GM19395 (cell line): Measurements from ENCODE around the gene ACSS1.

Experiments
- ATAC-seq: cut with Tn5 transposase; IDR thresholded peaks from one replicate; pipeline ENCODE4 v1.9.1; 2021; ENCODE audit warnings: mild to moderate bottlenecking, moderate library complexity; ENCODE audit not compliant: unreplicated experiment

The ACSS1 gene

DNA sequence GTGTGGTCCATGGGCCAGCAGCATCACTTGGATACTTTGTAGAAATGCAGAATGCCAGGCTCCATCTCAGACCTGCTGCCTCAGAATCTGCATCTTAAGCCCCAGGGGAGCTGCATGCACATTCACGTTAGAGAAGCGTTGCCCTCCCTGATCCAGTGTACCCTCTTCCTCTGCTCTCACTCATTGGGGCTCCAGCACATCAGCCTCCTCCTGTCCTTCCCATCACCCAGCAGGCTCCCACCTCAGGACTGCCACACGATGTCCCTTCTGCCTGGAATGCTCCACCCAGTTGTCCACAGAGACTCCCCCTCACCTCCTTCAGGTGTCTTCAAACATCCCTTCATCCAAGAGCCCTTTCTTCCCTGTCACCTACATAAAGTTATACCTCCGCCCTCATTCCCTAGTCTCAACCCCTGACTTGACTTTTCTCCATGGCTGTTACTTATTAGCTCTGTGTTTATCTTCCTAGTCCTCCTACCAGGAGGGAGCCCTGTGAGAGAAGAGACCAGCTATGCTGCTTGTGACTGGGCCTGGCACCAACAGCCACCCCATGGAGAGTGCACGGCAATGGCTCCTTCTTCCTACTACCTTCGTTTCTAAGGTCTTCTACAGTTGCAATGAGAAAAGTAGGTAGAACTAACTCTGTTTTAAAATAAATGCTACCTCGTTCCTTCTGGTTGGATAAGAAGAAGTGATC, 3.3 kb upstream of the ACSS1 start:
- ATAC-seq, result no peak

DNA sequence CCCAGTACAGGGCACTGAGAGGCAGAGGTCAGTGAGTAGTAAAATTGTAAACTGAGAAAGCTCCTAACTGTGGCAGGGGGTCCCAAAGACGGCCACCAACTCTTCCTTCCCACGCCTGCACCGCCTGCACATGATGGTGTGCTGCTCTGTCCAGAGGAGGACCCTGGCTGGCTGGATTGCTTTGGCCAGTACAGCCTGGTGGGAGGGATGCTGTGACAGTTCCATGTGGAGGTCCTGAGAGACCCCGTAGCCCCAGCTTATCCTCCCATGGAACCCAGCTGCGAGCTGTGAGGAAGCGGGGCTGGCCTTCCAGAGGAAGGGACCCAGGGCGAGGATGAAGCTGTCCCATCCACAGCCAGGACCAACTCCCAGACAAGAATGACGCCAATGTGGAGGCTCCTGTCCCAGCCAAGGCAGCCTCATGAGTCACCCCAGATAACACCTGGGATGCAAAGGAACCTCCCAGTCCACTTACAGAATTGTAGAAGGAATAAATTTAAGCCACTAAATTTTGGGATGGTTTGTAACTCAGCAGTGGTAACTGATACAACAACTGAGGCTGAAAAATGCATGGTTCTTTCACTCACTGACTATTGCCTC, 2.0 kb upstream of the ACSS1 start:
- ATAC-seq, result no peak

DNA sequence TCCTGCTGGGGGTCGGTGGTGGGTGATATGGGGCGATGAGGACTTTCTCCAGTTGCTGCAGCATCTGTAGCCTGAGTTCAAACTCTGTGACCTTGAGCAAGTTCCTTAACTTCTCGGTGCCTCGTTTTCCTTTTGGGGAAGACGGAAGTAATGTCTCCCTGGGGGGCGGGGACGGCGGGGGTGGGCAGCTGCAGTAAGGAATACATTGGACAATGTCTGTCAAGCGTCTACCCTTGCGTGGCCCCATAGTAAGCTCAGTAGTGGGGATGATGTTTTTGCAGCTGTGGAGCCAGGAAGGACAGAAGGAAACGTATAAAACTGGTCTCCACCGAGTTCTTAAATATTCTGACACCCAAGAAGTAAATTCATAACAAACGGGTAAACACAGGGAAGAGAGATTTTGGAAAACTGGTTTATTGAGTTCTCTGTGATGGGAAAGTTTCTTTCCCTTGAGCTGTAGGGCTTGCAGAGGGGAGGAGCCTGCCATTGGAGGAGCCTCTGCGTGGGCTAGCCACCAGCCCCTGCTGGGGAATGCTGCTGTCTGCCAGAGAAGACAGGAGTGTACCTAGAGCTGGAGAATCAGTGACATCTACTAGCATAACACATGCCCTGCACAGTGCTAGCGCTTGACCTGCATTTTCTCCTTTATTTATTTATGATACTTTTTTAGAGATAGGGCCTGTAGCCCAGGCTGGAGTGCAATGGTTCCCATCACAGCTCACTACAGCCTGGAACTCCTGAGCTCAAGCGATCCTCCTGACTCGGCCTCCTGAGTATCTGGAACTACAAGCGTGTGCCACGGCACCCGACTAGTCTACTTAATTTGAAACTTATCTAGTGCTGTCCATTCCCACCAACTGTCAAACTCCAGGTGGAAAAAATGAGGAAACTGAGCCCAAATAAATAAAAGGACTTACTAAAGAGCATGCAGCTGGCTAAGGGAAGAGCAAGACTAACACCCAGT, 1.2 kb upstream of the ACSS1 start:
- ATAC-seq, result no peak

DNA sequence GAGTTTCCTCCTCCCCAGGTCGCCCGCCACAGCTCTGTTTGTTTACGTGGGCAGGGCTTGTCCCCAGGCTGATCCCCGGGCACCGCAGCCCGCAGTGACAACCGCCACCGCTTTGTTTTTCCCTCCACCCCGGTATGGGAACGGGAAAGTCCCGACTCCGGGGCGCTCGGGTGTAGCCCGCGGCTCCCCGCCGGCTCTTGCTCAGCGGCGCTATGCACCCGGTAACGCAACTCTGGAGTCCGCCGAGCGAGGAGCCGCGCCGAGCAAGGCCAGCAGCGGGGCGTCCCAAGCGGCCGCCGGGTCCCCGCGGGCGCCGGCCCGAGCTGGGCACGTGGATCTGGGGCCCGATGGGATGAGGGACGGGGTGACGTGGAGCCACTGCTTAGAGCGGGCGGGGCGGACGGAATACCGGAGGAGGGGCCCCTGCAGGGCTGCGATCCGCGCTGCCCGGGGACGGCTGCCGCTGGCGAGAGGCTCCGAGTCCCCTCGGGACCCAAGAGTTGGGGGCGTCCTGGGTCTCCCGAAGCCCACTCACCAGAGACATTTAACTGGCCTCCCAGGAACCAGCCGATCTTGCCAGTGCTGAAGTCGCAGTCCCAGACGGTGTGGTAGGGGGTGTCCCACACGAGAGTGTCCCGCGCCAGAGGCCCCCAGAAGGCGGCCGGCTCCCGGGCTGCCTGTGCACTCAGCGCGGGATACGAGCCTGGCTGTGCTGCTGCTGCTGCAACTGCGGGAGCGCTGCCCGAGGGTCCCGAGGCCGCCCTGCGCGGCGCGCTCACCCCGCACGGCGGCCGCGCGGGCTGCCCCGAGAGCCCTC, 497 bp downstream of the ACSS1 start:
- ATAC-seq, result peak; percentile 36

DNA sequence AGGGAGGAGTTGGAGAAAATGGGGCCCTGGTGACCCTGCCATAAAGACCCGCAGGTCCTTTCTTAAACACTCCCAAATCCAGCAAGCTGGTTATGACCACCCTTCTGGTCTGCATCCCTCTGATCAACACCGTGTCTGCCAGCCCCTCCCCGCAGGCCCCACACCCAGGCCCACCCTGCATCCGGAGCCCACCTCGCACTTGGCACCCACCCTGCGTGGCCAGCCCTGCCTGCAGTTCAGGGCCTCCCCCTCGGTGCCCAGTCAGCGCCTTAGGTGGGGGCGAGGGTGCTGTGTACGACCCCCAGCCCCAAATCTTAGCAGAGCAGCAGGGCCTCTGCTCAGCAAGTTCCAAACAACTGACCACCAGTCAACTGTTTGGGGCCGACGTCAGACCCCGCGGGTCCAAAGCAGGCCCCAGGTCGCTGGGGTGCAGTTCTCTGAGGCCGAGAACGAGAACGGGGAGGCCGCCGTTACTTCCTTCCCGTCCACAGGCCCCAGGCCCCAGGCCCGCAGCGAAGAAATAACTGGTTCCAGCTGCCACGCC, 1.2 kb downstream of the ACSS1 start:
- ATAC-seq, result peak; percentile 32

DNA sequence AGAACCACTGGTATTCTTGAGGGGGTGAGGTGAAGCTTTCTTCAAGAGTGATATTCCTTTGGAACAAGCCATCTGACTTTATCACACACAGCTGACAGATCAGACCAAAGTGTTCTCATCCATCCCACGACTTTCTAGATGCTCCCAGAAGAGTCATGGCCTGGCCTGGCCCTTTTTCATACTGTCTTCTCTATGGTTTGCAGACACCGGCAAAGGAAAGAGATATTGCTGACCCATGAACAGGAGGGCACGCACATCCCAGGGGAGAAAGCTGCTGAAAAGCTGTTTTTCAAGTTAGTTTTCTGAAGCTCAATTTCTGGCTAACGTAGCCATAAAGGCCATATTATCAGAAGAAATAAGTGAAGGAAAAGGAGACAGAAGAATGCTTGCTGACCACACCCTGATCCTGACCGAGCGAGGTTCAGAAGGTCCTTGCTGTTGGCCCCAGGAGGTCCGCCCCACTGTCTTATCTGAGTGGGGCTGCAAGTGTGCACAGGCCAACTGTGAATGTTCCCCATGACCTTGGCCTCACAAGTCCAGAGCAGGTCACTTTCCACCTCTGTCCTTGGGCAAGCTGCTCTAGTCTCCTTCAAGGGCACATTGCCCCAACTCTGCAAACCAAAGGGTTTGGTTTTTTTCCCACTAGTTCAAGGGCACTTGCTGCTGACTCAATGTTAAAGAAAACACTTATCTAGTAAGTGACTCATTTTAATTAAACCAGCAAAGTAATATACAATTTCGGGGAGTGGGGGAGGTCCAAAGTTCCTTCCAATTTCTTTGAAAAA, 2.0 kb downstream of the ACSS1 start:
- ATAC-seq, result no peak

DNA sequence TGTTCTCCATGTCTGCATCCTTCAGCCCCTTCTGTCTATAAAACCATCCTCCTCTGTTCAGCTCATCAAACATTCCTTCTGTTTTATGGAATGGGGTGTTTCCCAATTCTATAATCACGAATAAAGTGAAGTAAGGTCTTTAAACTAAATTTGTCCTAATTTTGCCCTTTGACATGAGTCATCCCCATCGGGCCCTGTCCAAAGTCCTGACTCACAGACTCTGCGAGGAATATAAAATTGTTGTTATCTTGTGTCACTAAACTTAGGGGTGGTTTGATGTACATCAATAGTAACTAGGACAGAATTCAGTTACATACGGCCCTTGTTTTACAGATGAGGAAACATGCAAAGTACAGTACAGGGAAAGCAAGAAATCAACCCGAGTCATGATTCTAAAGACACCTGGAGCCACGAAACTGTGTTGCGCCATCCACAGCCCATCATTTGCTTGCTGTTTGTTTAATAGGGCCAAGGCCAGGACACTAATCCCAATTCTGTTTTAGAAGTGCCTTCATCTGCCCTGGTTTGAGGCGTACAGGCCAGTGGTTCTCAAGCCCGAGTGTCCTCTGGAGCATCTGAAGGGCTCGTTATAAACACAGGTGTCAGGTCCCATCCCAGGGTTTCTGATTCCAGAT, 2.8 kb downstream of the ACSS1 start:
- no peak for ATAC-seq

DNA sequence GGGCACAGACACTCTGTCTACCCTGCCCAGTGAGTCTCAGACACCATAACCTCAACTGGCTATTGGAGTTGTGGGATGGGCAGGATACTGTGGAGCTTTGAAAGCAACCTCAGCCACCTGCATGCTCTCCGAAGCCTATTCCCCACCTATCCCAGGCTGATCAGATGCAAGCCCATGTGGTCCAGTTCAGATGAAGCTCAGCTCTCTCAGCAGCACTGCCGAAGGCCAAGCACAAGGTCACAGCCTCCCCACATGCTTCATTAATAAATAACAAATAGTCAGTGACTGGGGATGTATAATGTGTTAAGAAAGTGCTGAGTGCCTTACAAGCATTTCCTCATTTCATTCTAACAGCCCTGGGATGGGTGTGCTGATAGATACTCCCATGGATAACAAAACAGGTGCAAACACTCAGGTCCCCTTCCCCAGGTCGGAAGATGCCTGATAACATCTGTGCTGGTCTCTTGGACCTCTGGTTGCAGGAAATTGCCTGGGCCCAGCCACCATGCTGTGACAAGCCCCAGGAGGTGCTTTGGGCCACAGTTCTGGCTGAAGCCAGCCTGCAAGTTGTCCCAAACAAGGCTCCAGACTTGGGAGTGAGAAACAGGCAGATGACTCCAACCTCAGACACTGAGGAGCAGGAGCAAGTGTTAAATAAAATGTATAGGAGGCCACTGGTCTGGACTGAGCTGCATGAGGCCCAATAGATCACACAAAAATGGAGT, 3.7 kb downstream of the ACSS1 start:
- no peak for ATAC-seq

DNA sequence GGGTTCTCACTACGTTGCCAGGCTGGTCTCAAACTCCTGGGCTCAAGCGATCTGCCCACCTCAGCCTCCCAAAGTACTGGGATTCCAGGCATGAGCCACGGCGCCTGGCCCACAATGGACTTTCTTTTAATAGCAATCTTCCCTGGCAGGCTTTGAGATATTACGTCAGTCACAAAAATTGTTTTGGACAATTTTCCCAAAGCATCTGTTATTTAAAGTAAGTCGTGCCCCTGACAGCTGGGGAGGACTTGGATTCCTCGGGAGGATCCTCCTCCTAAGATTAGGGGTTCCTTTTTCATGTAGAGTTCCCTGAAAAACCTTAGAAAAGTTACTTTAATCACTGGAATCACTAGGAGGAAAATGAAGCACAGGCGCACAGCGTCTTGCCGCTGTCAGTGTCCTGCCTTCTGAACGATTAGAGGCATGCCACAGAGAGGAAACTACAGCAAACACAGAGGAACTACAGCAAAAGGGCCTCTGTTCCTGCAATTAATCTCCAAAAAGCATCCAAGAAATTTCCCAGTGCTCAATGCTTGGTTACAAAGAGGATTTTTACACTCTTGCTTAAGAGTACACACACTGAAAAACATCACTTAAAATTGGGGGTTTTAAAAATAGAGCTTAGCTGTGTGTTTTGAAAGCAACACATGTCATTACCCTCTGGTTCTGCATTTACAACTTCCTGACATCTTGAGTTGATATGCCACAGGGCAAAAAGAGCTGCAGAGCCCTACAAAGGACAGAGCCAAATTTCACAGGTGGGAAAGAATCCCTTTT, 4.5 kb downstream of the ACSS1 start:
- no peak for ATAC-seq

DNA sequence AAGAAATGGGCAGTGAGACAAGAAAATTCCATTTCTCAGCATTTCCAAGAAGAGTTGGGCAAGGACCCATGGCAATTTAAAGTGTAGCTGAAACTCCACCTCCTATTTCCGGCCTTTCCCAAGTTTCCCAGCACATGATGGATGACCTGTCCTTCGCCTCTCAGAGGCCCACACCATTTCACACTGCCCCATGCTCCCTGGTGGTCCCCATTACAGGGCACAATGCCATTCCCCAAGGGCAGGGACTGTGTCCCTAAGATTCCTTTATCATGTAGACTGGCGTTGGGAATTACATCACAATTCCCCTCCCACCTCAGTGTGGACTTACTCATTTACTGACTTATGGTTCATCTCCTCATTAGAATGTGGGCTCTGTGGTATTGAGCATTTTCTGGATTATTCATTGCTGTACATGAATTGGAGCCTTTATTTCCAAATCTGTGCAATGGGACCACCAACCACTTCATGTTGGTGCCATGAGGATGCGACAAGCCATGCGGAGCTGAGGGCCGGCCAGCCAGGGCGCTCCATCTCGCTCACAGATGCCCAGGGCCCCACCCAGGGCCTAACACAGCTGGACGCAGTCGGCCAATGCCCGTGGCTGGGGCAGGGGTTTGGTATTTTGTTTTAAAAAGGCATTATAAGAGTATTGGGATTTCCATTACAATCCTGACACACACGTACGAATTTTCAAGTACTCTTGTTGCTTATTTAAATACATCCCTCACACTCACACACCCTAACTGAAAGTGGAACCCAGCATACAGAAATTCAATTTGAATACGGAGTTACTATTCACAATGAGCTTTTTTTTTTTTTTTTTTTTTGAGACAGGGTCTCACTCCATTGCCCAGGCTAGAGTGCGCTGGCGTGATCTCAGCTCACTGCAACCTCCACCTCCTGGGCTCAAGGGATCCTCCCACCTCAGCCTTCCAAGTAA, 5.4 kb downstream of the ACSS1 start:
- ATAC-seq, result no peak

DNA sequence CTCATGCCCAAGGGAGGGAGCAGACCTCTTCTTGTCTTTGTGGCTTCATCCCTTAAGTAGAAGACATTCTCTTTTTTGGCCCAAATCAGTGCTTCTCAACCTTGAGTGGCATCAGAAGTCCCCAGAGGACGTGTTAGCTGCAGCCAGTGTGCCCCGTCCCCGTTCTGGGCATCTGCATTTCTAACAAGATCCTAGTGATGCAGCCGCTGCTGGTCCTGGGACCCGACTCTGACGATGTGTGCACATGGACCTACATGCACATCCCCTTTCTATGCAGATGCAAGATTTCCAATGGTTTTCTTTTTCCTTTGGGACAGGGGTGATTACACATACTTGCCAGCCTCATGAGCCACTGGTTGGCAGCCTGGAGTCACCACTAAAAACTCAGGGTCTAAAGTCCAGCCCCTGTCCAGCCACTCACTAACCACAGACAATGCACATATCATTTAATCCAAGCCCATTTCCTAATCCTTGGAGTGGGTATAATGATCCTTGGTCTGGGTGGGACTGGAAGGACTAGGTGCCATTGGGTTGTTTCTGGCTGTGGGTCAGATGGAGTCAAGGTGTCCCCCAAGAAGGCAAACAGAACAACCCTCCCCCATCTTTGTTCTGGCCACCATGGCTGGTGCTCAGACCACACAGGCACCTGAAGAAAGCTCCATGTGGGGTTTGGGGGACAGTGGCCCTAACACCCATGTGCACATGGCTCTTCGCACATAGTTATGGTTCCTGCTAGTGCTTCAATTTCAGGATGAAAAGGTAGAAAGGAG, 6.4 kb downstream of the ACSS1 start:
- no peak for ATAC-seq

DNA sequence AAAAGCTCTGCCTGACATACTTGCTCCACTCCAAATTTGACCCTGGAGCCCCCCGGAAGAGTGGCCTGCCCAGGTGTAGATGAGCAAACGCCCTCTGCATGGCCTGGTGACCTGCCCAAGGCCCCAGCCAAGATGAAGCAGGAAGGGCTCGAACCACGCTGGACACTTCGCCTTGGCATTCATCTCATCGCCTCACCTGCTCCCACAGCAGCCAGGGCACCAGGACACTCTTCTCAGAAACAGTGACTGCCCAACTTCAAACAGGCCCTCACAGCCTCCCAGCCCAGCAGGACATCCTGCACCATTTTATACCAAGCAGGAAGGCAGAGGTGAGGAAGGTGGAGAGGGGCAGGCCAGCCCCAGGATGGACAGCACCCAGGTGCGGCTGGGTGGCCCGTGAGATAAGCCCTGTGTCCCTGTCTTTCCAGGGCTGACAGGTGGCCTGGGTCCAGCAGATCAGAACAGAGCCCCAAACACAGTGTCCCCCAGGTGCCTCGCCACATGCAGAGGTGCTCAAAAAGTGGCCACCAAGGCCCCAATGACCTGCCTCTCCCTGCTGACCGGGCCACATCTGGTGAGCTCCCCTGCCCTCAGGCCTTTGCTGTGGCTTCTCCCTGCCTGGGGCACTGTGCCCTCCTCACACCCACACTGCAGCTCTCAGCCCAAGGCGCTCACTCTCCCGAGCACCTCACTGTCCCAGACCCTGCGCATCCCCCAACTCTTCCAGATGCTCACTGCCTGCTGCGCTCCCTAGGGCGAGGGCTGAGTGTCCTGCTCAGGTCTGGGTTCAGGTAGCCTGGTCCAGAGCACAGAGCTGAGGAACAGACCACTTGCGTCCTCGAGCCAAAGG, 7.2 kb downstream of the ACSS1 start:
- no peak for ATAC-seq

DNA sequence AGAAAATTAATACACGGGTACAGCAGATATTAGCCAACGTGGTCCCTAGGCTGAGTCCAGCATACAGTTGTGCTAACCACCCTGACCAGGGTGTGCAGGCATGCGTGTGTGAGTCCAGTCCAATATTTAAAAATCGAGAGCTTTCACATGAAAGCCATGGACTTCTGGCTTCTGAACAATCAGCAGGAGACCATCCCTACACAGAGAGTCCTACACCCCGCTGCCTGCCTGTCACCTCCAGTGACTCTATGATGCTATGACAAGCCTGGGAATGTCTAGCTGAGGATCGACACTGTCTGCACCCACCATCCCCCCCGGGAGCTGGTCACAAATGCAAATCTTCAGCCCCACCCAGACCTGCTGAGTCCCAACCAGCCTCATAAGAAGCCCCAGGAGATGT, 7.9 kb downstream of the ACSS1 start:
- ATAC-seq, result no peak

DNA sequence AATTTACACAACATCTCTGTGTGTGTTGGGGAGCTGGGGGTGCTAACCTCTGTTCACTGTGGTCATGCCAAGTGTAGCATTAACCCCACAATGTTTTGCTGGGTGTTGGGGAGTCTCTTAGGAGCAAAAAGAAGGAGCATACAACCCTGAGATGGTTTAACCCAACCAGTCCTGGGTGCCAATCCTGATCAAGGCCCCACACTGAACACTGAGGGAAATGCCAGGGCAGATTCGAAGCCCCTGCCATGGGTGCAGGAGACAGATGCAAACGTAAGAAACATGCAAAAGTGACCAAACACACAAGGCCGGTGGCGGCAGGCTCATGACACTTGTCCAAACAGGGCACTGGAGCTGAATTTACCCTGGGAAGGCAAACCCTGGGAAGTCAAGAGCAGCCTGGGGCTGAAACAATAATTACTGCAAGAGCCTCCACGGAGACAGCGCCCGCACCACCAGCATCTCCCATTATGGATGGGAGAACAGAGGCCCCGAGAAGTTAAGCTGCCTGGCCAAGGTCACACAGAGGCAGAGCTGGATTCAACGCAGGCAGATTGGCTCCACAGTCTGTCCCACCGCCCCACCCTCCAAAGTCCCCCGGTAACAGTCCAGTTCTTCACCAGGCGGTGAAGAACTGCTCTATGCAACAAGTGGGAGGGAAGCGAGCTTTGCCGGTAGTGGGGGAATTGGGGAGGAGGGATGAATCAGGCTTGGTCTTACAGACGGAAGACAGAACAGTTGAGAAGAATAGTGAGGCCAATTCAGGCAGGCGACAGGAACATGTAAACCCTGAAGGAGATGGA, 8.5 kb downstream of the ACSS1 start:
- ATAC-seq, result no peak
